ENCODE results near the gene MAP3K12. TPM values are rescaled to one million over a fixed set of nuclear protein-coding genes. Genes with fewer than 3 reads are reported as not detected.

Gene MAP3K12
- total RNA-seq, 2 experiments from 2014 or later = 24.8 to 25.7 TPM

- Mint-ChIP-seq H3K4me3 (no peak overlapping the region), H3K36me3 (ENCODE audit: low read depth) (peaks cover 84% of the 10 kb centered on the region), H3K4me1 (peaks cover 60% of the 10 kb centered on the region), H3K27me3 (no peaks in the 10 kb centered on the region), H3K9me3 (no peaks in the 10 kb centered on the region), H3K27ac (no peak overlapping the region)
- CTCF ChIA-PET = interaction anchor here (1.1 to 7.1 kb wide), 3 partner anchors 10 to 127 kb away, joined by 3 to 54 read pairs (median 9); partner anchors contain the start of gene NPFF
- POLR2A ChIA-PET = interaction anchor here (5.6 to 20.5 kb wide), 2 partner anchors 10 to 11 kb away, joined by 34 to 281 read pairs; no protein-coding TSS in a partner anchor
- DNase-seq = no peak
These were observed 27.1 kb downstream of the MAP3K12 start for GRCh38 chr12:53472056-53472582.

- Mint-ChIP-seq H3K4me1 (peaks cover 47% of the 10 kb centered on the region), H3K27me3 (no peaks in the 10 kb centered on the region), H3K9me3 (no peaks in the 10 kb centered on the region), H3K27ac (no peak overlapping the region), H3K36me3 (ENCODE audit: low read depth) (peaks cover 83% of the 10 kb centered on the region), H3K4me3 (no peak overlapping the region)
- ChIA-PET CTCF (interaction anchor here (1.0 to 1.2 kb wide), 2 partner anchors 40 to 41 kb away, joined by 3 to 4 read pairs; no protein-coding TSS in a partner anchor), POLR2A (interaction anchor here (0.9 to 20.5 kb wide), 4 partner anchors 5 to 31 kb away, joined by 3 to 281 read pairs (median 142); partner anchors contain the start of gene MAP3K12)
- DNase-seq = no peak
These were observed 31.0 kb downstream of the MAP3K12 start for GRCh38 chr12:53468282-53468681.

GRCh38 chr12:53467880-53468279 lies 31.4 kb downstream of the MAP3K12 start:
- Mint-ChIP-seq H3K4me3 (no peak overlapping the region), H3K36me3 (ENCODE audit: low read depth) (peaks cover 87% of the 10 kb centered on the region), H3K27ac (no peak overlapping the region), H3K4me1 (peaks cover 45% of the 10 kb centered on the region), H3K9me3 (no peaks in the 10 kb centered on the region), H3K27me3 (no peaks in the 10 kb centered on the region)
- no peak for DNase-seq
- ChIA-PET CTCF (interaction anchor here (1.0 kb wide), 1 partner anchor 40 kb away, joined by 4 read pairs; no protein-coding TSS in a partner anchor), POLR2A (interaction anchor here (0.7 to 20.5 kb wide), 5 partner anchors 6 to 218 kb away, joined by 3 to 281 read pairs (median 3); partner anchors contain the start of gene MAP3K12)

GRCh38 chr12:53467082-53467481 lies 32.2 kb downstream of the MAP3K12 start:
- Mint-ChIP-seq H3K4me3 (no peak overlapping the region), H3K27ac (peak overlapping the region; percentile 40), H3K4me1 (peaks cover 43% of the 10 kb centered on the region), H3K9me3 (no peaks in the 10 kb centered on the region), H3K27me3 (no peaks in the 10 kb centered on the region), H3K36me3 (ENCODE audit: low read depth) (peaks cover 88% of the 10 kb centered on the region)
- ChIA-PET POLR2A (interaction anchor here (0.7 to 20.5 kb wide), 4 partner anchors 6 to 217 kb away, joined by 3 to 281 read pairs (median 142); no protein-coding TSS in a partner anchor), CTCF (interaction anchor here (1.0 to 1.3 kb wide), 2 partner anchors 41 to 42 kb away, joined by 3 to 4 read pairs; no protein-coding TSS in a partner anchor)
- no peak for DNase-seq

GRCh38 chr12:53466640-53467039 lies 32.6 kb downstream of the MAP3K12 start:
- POLR2A ChIA-PET = interaction anchor here (16.7 to 20.5 kb wide), 2 partner anchors 6 to 7 kb away, joined by 281 read pairs; no protein-coding TSS in a partner anchor
- CTCF ChIA-PET = interaction anchor here (0.8 to 1.3 kb wide), 2 partner anchors 10 to 42 kb away, joined by 3 read pairs; no protein-coding TSS in a partner anchor
- DNase-seq = no peak
- Mint-ChIP-seq H3K27me3 (no peaks in the 10 kb centered on the region), H3K9me3 (no peaks in the 10 kb centered on the region), H3K4me1 (peaks cover 39% of the 10 kb centered on the region), H3K4me3 (no peak overlapping the region), H3K36me3 (ENCODE audit: low read depth) (peaks cover 88% of the 10 kb centered on the region), H3K27ac (peak overlapping the region; percentile 40)

- Mint-ChIP-seq H3K4me1 (peaks cover 40% of the 10 kb centered on the region), H3K9me3 (no peaks in the 10 kb centered on the region), H3K27ac (no peak overlapping the region), H3K27me3 (no peaks in the 10 kb centered on the region), H3K4me3 (no peak overlapping the region), H3K36me3 (ENCODE audit: low read depth) (peaks cover 90% of the 10 kb centered on the region)
- no peak for DNase-seq
- POLR2A ChIA-PET = interaction anchor here (1.0 to 20.5 kb wide), 3 partner anchors 5 to 43 kb away, joined by 4 to 281 read pairs (median 281); no protein-coding TSS in a partner anchor
- CTCF ChIA-PET = interaction anchor here (0.8 to 1.3 kb wide), 2 partner anchors 11 to 43 kb away, joined by 3 read pairs; no protein-coding TSS in a partner anchor
These were observed 33.6 kb downstream of the MAP3K12 start for GRCh38 chr12:53465679-53466078.

- DNase-seq = no peak
- peaks cover 44% of the 10 kb centered on the region for H3K4me1 Mint-ChIP-seq
- ChIA-PET CTCF (interaction anchor here (0.9 to 1.0 kb wide), 2 partner anchors 12 to 44 kb away, joined by 4 to 5 read pairs; no protein-coding TSS in a partner anchor), POLR2A (interaction anchor here (1.0 to 20.5 kb wide), 3 partner anchors 4 to 44 kb away, joined by 4 to 281 read pairs (median 281); no protein-coding TSS in a partner anchor)
- H3K4me3 Mint-ChIP-seq = no peak overlapping the region
- peaks cover 93% of the 10 kb centered on the region for H3K36me3 Mint-ChIP-seq (ENCODE audit: low read depth)
- H3K27ac Mint-ChIP-seq = no peak overlapping the region
- no peaks in the 10 kb centered on the region for H3K9me3 Mint-ChIP-seq
- no peaks in the 10 kb centered on the region for H3K27me3 Mint-ChIP-seq
These were observed 34.4 kb downstream of the MAP3K12 start for GRCh38 chr12:53464685-53465418.

- H3K4me1 Mint-ChIP-seq = peaks cover 49% of the 10 kb centered on the region
- no peak for DNase-seq
- ChIA-PET CTCF (interaction anchor here (0.9 to 1.0 kb wide), 2 partner anchors 13 to 45 kb away, joined by 4 to 5 read pairs; no protein-coding TSS in a partner anchor), POLR2A (interaction anchor here (16.7 to 20.5 kb wide), 2 partner anchors 3 to 10 kb away, joined by 281 read pairs; no protein-coding TSS in a partner anchor)
- H3K27ac Mint-ChIP-seq = no peak overlapping the region
- peaks cover 96% of the 10 kb centered on the region for H3K36me3 Mint-ChIP-seq (ENCODE audit: low read depth)
- no peak overlapping the region for H3K4me3 Mint-ChIP-seq
- no peaks in the 10 kb centered on the region for H3K27me3 Mint-ChIP-seq
- H3K9me3 Mint-ChIP-seq = no peaks in the 10 kb centered on the region
These were observed 35.3 kb downstream of the MAP3K12 start for GRCh38 chr12:53463802-53464560.

- Mint-ChIP-seq H3K4me3 (no peak overlapping the region), H3K9me3 (no peaks in the 10 kb centered on the region), H3K27me3 (no peaks in the 10 kb centered on the region), H3K4me1 (peaks cover 52% of the 10 kb centered on the region), H3K36me3 (ENCODE audit: low read depth) (peaks cover 95% of the 10 kb centered on the region), H3K27ac (no peak overlapping the region)
- no peak for DNase-seq
- ChIA-PET POLR2A (interaction anchor here (0.9 to 16.7 kb wide), 2 partner anchors 10 to 11 kb away, joined by 5 to 281 read pairs; no protein-coding TSS in a partner anchor), CTCF (no interaction called here)
These were observed 36.3 kb downstream of the MAP3K12 start for GRCh38 chr12:53462935-53463334.

- H3K9me3 Mint-ChIP-seq = no peaks in the 10 kb centered on the region
- H3K4me3 Mint-ChIP-seq = no peak overlapping the region
- H3K27me3 Mint-ChIP-seq = no peaks in the 10 kb centered on the region
- DNase-seq = peak; percentile 9
- peaks cover 46% of the 10 kb centered on the region for H3K4me1 Mint-ChIP-seq
- H3K27ac Mint-ChIP-seq = no peak overlapping the region
- POLR2A ChIA-PET = interaction anchor here (1.2 to 16.7 kb wide), 3 partner anchors 12 to 140 kb away, joined by 3 to 281 read pairs (median 4); partner anchors contain the start of gene AAAS
- CTCF ChIA-PET = no interaction called here
- peaks cover 91% of the 10 kb centered on the region for H3K36me3 Mint-ChIP-seq (ENCODE audit: low read depth)
These were observed 37.7 kb downstream of the MAP3K12 start for GRCh38 chr12:53461591-53461990.

- POLR2A ChIA-PET = interaction anchor here (1.2 to 16.7 kb wide), 2 partner anchors 13 to 31 kb away, joined by 4 to 281 read pairs; no protein-coding TSS in a partner anchor
- CTCF ChIA-PET = no interaction called here
These were observed 38.2 kb downstream of the MAP3K12 start for GRCh38 chr12:53461059-53461458.

GRCh38 chr12:53459097-53459496 lies 40.2 kb downstream of the MAP3K12 start:
- no peaks in the 10 kb centered on the region for H3K9me3 Mint-ChIP-seq

More at GRCh38 chr12:53461059-53461458, 38.2 kb downstream of the MAP3K12 start:
- DNase-seq = peak; percentile 11
- H3K9me3 Mint-ChIP-seq = no peaks in the 10 kb centered on the region
- no peak overlapping the region for H3K4me3 Mint-ChIP-seq
- H3K27me3 Mint-ChIP-seq = no peaks in the 10 kb centered on the region
- peaks cover 45% of the 10 kb centered on the region for H3K4me1 Mint-ChIP-seq
- H3K27ac Mint-ChIP-seq = peak overlapping the region; percentile 30
- peaks cover 90% of the 10 kb centered on the region for H3K36me3 Mint-ChIP-seq (ENCODE audit: low read depth)

More at GRCh38 chr12:53459097-53459496, 40.2 kb downstream of the MAP3K12 start:
- ChIA-PET POLR2A (interaction anchor here (1.1 to 16.7 kb wide), 5 partner anchors 13 to 164 kb away, joined by 3 to 281 read pairs (median 3); partner anchors contain the start of genes PFDN5 and TARBP2), CTCF (interaction anchor here (1.4 to 2.5 kb wide), 2 partner anchors 16 to 18 kb away, joined by 5 to 9 read pairs; no protein-coding TSS in a partner anchor)
- H3K4me1 Mint-ChIP-seq = peaks cover 53% of the 10 kb centered on the region
- no peak overlapping the region for H3K4me3 Mint-ChIP-seq
- H3K36me3 Mint-ChIP-seq (ENCODE audit: low read depth) = peaks cover 90% of the 10 kb centered on the region
- no peaks in the 10 kb centered on the region for H3K27me3 Mint-ChIP-seq
- H3K27ac Mint-ChIP-seq = peak overlapping the region; percentile 35
- DNase-seq = no peak

All from activated CD4-positive, alpha-beta memory T cell treated with anti-CD3 and anti-CD28 coated beads, Interleukin-2, amount 10 ng/mL, durations not matched to agents 7 days and 5 days (primary cell).